ENCODE data around the gene BLACAT1. TPM values are rescaled to one million over a fixed set of nuclear protein-coding genes. Genes with fewer than 3 reads are reported as not detected.

Gene BLACAT1
- total and polyA plus RNA-seq, 2 of the 4 experiments (the other 2 are of a cell fraction) = under 0.01 to 0.05 TPM

DNA sequence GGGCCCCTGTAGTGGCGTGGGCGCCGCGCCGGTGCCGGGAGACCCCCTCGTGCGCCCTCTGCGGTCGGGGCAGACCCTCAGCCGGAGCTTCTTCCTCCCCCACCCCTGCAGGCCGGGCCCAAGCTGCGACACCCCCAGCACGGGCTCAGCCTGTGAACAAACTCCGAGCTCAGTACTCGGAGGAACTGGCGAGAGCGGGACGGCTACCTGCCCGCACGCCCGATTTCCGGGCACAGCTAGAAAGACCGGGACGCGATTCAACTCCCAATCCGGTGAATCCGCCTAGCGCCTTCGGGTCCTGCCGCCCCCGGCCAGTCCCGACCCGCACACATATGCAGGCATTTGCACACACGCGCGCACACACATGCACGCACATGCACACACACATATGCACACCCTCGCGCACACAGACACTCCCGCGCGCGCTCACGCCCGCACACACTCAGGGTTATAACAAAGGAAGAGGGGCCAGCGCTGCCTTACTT, 580 bp upstream of the BLACAT1 start:
- H3K27me3 ChIP-seq (ENCODE audit: control insufficient read depth, insufficient read depth, low read length) = peaks cover 72% of the 10 kb centered on the region
- ATAC-seq (ENCODE audit: low read depth) (no peak; the same call in 1 of the 2 replicates), DNase-seq (no peak)
- H2AK9ac ChIP-seq (replicated peaks; ENCODE audit: low read depth, low read length, poor library complexity) = no peak overlapping the region
- in situ Hi-C loops (cut with MboI; ENCODE audit: low sequenced_read_pairs) (no loop called here), intact Hi-C loops (cut with micrococcal nuclease) (no loop called here), dilution Hi-C loops (cut with HindIII; ENCODE audit: low sequenced_read_pairs, unreplicated experiment) (no loop called here)
- CTCF ChIA-PET = no interaction called here
- H3K36me3 ChIP-seq (ENCODE audit: control insufficient read depth, insufficient read depth, low read length) = no peaks in the 10 kb centered on the region
- H3K23ac ChIP-seq (ENCODE audit: low read depth, low read length) = no peak overlapping the region
- H3K56ac ChIP-seq (ENCODE audit: extremely low read depth, insufficient read depth, low read length) = no peak overlapping the region
- no peaks in the 10 kb centered on the region for H3K4me1 ChIP-seq (ENCODE audit: control insufficient read depth, insufficient read depth, low read length)
- H2BK120ac ChIP-seq (ENCODE audit: low read depth, low read length) = no peak overlapping the region
- no peak overlapping the region for H2BK15ac ChIP-seq (ENCODE audit: low read depth, low read length)
- no peak overlapping the region for H2AFZ ChIP-seq (replicated peaks; ENCODE audit: low read length, poor library complexity)
- no TSS peak for BruUV-seq (replicated peaks)
- TF ChIP-seq RCOR1 (IDR thresholded peaks at IDR 0.05; ENCODE audit: insufficient replicate concordance, low read length) (no peak), NFE2L2 (IDR thresholded peaks at IDR 0.05; ENCODE audit: low read depth, low read length) (no peak), CEBPB (IDR thresholded peaks at IDR 0.05; ENCODE audit: low read depth, low read length) (no peak), RAD21 (IDR thresholded peaks at IDR 0.05; ENCODE audit: low read length) (no peak), BHLHE40 (IDR thresholded peaks at IDR 0.05; ENCODE audit: low read depth, low read length) (no peak), MAFK (IDR thresholded peaks at IDR 0.05; ENCODE audit: low read depth, low read length) (no peak), SMC3 (IDR thresholded peaks at IDR 0.05; ENCODE audit: low read depth, low read length) (no peak), FOS (IDR thresholded peaks at IDR 0.05; ENCODE audit: low read depth, low read length) (no peak), CHD1 (IDR thresholded peaks at IDR 0.05; ENCODE audit: low read depth, low read length) (no peak), MXI1 (IDR thresholded peaks at IDR 0.05; ENCODE audit: borderline replicate concordance, low read depth, low read length) (no peak), RFX5 (IDR thresholded peaks at IDR 0.05; ENCODE audit: low read depth, low read length) (no peak), MAZ (IDR thresholded peaks at IDR 0.05; ENCODE audit: borderline replicate concordance, low read depth, low read length) (no peak), POLR2A (IDR thresholded peaks at IDR 0.05; ENCODE audit: low read depth, low read length) (no peak)
- TF ChIP-seq, protein P1, sequence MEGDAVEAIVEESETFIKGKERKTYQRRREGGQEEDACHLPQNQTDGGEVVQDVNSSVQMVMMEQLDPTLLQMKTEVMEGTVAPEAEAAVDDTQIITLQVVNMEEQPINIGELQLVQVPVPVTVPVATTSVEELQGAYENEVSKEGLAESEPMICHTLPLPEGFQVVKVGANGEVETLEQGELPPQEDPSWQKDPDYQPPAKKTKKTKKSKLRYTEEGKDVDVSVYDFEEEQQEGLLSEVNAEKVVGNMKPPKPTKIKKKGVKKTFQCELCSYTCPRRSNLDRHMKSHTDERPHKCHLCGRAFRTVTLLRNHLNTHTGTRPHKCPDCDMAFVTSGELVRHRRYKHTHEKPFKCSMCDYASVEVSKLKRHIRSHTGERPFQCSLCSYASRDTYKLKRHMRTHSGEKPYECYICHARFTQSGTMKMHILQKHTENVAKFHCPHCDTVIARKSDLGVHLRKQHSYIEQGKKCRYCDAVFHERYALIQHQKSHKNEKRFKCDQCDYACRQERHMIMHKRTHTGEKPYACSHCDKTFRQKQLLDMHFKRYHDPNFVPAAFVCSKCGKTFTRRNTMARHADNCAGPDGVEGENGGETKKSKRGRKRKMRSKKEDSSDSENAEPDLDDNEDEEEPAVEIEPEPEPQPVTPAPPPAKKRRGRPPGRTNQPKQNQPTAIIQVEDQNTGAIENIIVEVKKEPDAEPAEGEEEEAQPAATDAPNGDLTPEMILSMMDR (conservative IDR thresholded peaks at IDR 0.05; ENCODE audit: low read depth, low read length) = no peak
- TF ChIP-seq, protein P2, sequence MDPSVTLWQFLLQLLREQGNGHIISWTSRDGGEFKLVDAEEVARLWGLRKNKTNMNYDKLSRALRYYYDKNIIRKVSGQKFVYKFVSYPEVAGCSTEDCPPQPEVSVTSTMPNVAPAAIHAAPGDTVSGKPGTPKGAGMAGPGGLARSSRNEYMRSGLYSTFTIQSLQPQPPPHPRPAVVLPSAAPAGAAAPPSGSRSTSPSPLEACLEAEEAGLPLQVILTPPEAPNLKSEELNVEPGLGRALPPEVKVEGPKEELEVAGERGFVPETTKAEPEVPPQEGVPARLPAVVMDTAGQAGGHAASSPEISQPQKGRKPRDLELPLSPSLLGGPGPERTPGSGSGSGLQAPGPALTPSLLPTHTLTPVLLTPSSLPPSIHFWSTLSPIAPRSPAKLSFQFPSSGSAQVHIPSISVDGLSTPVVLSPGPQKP (IDR thresholded peaks at IDR 0.05; ENCODE audit: borderline replicate concordance, low read depth, low read length) = no peak
- TF ChIP-seq, protein P3, sequence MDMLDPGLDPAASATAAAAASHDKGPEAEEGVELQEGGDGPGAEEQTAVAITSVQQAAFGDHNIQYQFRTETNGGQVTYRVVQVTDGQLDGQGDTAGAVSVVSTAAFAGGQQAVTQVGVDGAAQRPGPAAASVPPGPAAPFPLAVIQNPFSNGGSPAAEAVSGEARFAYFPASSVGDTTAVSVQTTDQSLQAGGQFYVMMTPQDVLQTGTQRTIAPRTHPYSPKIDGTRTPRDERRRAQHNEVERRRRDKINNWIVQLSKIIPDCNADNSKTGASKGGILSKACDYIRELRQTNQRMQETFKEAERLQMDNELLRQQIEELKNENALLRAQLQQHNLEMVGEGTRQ (IDR thresholded peaks at IDR 0.05; ENCODE audit: low read depth, low read length) = no peak
- no peak overlapping the region for H3K27ac ChIP-seq (ENCODE audit: insufficient read depth, low read length)
- H3K14ac ChIP-seq (replicated peaks; ENCODE audit: low read depth, low read length) = no peak overlapping the region
- no peak overlapping the region for H2BK5ac ChIP-seq (ENCODE audit: low read depth, low read length, poor library complexity, severe bottlenecking)
- H2BK20ac ChIP-seq (ENCODE audit: low read depth, low read length) = no peak overlapping the region
- no peaks in the 10 kb centered on the region for H4K20me1 ChIP-seq (ENCODE audit: insufficient read depth, low read length)
- 0 out of 2 replicates have a peak, but pooled peaks cover 2% of the 10 kb centered on the region for H3K9me3 ChIP-seq (ENCODE audit: control insufficient read depth, insufficient read depth, low read length)
- POLR2A ChIA-PET (ENCODE audit: unreplicated experiment) = no interaction called here
- no peak overlapping the region for H4K8ac ChIP-seq (ENCODE audit: low read depth in 2 of 2, low read length in 2 of 2)
- no peak overlapping the region for H3K4ac ChIP-seq (ENCODE audit: low read depth, low read length)
- no peak overlapping the region for H4K5ac ChIP-seq (ENCODE audit: low read depth, low read length)
- no peak overlapping the region for H3K9ac ChIP-seq (ENCODE audit: low read depth, low read length)
- WGBS, 2 experiments (ENCODE audit: extremely low coverage in 2 of 2, insufficient read length in 1 of 2) = 0% methylated on average over 9 of the region's 47 CpGs; no CpG with 5 or more reads in 1 of the 2 experiments
- no peak overlapping the region for H3K4me2 ChIP-seq (ENCODE audit: low read depth, low read length)
- H2AK5ac ChIP-seq (ENCODE audit: low read depth, low read length) = no peak overlapping the region
- no peaks in the 10 kb centered on the region for H3K79me1 ChIP-seq (ENCODE audit: low read depth in 1 of 2, low read length in 2 of 2)
- no peak overlapping the region for H3K4me3 ChIP-seq (ENCODE audit: insufficient read depth, low read depth, low read length)
- H3K9me1 ChIP-seq (ENCODE audit: insufficient read depth, low read length) = no peaks in the 10 kb centered on the region
- H4K91ac ChIP-seq (ENCODE audit: insufficient read depth, low read depth, low read length) = no peak overlapping the region
- no peak overlapping the region for H3K18ac ChIP-seq (ENCODE audit: low read depth, low read length)

Measured in IMR-90 (cell line).